Muscle layer of colon (tissue), 2 donors: Measurements from ENCODE around the gene GALK1.

Experiments used
- H3K27ac ChIP-seq: one replicate; pipeline ENCODE4 v1.7.0; 2013; ENCODE audit warnings: low read depth, mild to moderate bottlenecking, low read length, moderate library complexity
- H3K27me3 ChIP-seq, 2 donors: one replicate each; pipeline ENCODE4 v1.7.0; 2013; ENCODE audit warnings: low read length in 2 of 2, mild to moderate bottlenecking in 2 of 2; ENCODE audit not compliant: insufficient read depth in 2 of 2, control insufficient read depth in 1 of 2
- H3K36me3 ChIP-seq: one replicate; pipeline ENCODE4 v1.7.0; 2013; ENCODE audit warnings: mild to moderate bottlenecking, low read length; ENCODE audit not compliant: insufficient read depth
- H3K4me1 ChIP-seq: one replicate; pipeline ENCODE4 v1.7.0; 2013; ENCODE audit warnings: mild to moderate bottlenecking, low read length; ENCODE audit not compliant: insufficient read depth
- H3K4me3 ChIP-seq, 2 donors: one replicate each; pipeline ENCODE4 v1.7.0; 2013; ENCODE audit warnings: low read length in 2 of 2, low read depth in 1 of 2, mild to moderate bottlenecking in 1 of 2, moderate library complexity in 1 of 2
- H3K9ac ChIP-seq: one replicate; pipeline ENCODE4 v1.7.0; 2013; ENCODE audit warnings: low read length
- H3K9me3 ChIP-seq: one replicate; pipeline ENCODE4 v1.7.0; 2013; ENCODE audit warnings: mild to moderate bottlenecking, low read length
- donor health status: abdominal sarcoma.
- donor health status: Adenocarcinoma of cecum.

The GALK1 gene

DNA sequence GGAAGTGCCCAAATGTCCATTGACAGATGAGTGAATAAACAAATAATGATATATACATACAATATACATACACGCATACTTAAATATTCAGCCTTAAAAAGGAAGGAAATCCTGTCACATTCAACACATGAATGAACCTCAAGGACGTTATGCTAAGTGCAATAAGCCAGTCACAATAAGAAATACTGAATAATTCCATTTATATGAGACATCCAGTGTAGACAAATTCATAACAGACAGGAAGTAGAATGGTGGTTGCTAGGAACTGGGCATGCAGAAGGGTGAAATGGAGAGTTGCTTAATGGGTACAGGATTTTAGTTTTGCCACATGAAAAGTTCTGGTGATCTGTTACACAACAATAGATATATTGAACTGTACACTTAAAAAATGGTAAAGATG, 52.5 kb downstream of the GALK1 start:
- Histone ChIP-seq H3K27ac (no peak overlapping the region), H3K4me1 (no peaks in the 10 kb centered on the region), H3K27me3 (no peaks in the 10 kb centered on the region), H3K9me3 (no peaks in the 10 kb centered on the region), H3K4me3 (no peak overlapping the region), H3K9ac (no peak overlapping the region), H3K36me3 (peaks cover 13% of the 10 kb centered on the region)
